ENCODE results near the gene ARHGAP15. TPM values are rescaled to one million over a fixed set of nuclear protein-coding genes. Genes with fewer than 3 reads are reported as not detected.

The ARHGAP15 gene
- polyA plus RNA-seq, 3 donors = 0.54 to 8.7 (median 5.6) TPM

DNA sequence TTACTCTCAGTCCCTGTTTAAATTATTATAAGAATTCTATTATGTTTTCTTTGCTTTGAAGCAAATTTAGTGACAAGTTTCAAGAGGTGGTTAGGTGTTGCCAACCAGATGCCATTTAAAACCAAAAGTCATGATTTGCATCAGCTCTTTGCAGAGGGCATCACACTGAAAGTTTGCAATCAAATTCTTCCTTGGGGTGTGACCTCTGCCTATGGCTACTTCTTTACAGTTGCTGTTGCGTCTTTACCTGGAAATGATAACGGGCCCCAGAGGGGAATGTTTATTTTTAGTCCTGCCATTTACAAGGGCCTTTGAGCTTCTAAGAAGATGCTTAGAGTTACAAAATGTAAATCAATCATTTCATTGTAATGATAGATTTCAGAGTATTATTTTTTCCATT lies 561.0 kb downstream of the ARHGAP15 start:
- H3K27ac ChIP-seq (ENCODE audit: low read depth, low read length) = no peak overlapping the region
- 80 to 88% (median 82%) methylated on average over 2 of the region's 2 CpGs for WGBS, 3 donors

DNA sequence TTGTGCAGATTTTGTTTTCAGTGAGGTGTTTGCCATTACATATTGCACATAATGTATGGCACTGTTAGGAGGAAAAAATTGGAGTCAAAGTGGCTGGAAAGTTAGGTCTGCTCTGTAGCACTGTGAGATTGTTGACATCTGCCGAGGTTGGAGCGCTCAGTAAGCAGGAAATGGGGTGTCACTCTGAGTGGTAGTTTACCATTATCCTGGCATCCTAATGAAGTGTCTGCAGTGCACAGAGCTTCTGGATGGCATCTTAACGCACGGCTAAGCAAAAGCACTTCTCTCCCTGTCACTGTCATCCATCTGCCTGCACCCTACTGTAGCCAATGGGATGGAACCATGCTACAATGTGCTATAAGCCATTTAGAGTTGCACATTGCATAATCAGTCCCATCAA lies 561.9 kb downstream of the ARHGAP15 start:
- no peak overlapping the region for H3K27ac ChIP-seq (ENCODE audit: low read depth, low read length)
- WGBS, 3 donors = 88 to 89% (median 88%) methylated on average over 4 of the region's 4 CpGs

DNA sequence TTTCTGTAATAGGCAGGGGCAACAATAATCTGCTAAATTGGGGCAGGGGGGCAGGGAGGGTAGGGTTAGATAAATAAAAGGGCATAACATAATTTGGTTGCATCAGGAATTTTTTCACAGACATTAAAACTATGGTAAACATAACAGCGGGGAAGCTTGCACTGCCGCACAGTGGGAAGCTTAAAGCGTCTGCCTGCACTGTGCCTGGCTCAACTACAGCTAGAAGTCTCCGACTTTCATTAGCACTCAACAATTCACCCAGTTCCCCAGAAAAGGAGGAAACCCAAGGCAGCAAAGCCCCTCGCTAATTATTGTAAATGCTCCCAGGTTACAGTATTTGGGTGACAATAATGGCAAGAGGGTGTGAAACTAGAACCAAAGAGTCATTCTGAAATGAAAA lies 562.9 kb downstream of the ARHGAP15 start:
- H3K27ac ChIP-seq (ENCODE audit: low read depth, low read length) = no peak overlapping the region
- WGBS, 3 donors = 77 to 92% (median 81%) methylated on average over 5 of the region's 5 CpGs

DNA sequence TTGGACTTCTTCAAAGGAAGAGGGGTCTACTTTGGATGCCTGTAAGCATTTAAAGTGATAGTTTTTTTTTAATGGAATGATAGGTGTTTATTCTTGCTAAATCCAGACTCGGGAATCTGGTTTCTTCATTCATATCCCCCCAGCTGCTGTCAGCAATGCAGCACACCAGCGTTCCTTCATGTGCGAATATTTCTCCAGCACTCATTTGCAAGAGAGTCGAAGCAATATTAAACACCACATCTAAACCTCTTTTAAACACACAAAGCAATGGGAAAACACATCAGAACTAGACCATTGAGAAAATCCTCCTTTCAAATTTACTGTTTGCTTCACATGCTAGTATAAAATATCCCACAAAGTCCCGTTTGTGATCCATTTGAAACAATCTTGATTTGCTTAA lies 563.7 kb downstream of the ARHGAP15 start:
- no peak overlapping the region for H3K27ac ChIP-seq (ENCODE audit: low read depth, low read length)
- WGBS, 3 donors = 48 to 81% (median 60%) methylated on average over 5 of the region's 5 CpGs

DNA sequence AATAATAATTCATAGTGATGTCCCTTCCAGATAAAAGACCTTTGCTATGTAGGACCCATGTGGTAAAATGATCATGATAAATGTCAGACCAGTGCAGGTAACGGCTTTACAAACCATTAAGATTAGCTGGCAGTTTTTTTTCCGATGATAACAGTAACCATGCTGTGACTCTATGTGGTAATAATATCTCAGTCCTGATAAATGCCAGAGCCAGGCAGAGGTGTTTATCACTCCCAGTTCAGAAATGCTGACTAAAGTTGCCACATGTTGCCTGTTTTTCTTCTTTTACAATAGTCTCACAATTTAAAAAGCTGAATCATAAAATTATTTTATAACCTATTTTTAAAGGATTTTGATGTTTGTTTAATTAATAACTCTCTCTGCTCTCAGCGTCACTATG lies 565.1 kb downstream of the ARHGAP15 start:
- 51 to 84% (median 78%) methylated on average over 3 of the region's 3 CpGs for WGBS, 3 donors
- H3K27ac ChIP-seq (ENCODE audit: low read depth, low read length) = no peak overlapping the region

DNA sequence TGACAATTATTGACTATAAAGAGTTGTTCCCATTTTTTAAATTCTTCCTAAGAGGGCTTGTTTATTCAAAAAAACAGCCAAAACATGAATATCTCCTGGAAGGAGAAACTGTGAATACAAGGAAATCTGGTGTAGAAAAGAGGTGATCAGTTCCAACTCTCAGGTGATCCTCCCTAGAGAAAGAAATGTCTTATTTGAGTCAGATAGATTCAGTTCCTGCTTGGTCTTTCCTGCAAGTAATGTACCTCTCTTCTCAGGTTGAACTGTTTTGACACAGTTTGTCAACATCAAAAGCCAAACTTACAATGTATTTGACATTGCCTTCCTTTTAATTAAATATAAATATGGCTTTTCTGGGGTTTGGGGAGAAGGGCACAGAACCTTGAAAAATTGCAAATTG lies 567.4 kb downstream of the ARHGAP15 start:
- no peak overlapping the region for H3K27ac ChIP-seq (ENCODE audit: low read depth, low read length)

DNA sequence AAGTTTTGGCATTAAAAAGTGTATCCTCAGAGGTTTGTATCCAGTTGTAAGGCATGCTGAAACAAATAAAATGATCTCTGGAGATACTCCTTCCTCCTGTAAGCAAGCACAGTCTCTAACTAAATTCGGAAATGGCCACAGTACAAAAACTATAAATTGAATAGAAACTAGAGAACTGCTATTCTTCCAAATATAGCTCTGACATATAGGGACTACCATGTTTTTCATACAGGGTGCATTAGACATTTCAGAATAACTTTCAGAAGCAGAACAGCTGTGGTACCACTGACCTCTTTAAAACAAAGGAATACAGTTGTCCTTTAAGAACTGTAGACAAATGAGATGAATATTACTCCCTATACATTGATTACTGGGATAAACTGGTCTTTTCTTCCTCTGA lies 568.5 kb downstream of the ARHGAP15 start:
- no peak overlapping the region for H3K27ac ChIP-seq (ENCODE audit: low read depth, low read length)
- 86 to 90% (median 86%) methylated on average over 1 of the region's 1 CpG for whole genome bisulfite sequencing, 3 donors

DNA sequence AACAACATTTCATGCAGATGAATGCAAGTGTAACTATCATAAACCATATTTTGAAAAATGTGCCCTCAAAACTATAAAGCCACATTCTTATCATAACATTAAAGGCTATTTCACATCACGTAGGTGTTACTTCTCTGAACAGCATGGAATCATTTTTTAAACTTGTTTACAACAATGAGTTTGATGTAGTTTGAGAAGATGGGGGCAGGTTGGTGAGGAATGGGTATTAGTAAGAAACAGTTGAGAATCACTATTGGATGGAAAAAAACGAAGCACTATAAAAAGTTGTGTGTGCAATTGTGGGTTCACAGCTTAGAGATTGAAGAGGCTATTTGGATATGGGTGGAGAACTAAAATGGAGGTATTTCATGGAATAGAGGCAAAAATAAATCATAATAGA lies 569.1 kb downstream of the ARHGAP15 start:
- H3K27ac ChIP-seq (ENCODE audit: low read depth, low read length) = no peak overlapping the region
- 76 to 88% (median 82%) methylated on average over 2 of the region's 2 CpGs for WGBS, 3 donors

DNA sequence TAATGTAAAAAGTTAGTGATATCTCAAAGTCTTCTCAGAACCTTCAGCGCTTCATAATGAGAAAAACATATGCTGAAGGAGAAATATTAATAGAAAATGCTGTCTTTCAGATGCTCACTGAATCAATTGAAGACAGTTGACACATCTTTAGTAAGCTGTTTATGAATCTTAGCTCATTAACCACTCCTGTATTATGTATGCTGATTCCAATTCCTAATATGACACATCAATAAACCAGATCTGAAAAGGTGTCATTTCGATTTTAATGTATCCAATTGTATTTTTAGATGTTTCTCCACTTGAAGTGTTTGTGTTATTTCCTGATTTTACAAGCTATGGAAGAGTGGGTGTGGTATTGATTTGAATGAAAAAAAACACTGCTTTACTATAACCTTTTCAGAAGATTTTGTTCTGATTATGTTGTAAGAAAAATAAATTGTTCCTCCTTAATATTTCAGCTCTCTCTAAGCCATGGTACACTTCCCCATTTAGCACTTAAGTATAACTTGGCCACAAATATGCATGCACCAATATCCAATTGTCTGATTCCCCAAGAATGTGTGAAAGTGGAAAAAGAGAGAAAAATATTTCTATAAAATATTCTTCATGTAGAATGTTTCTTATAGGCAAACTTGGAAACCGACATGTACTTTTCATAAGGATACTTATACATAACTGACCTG lies 569.8 kb downstream of the ARHGAP15 start:
- WGBS, 3 donors = 81 to 87% (median 82%) methylated on average over 3 of the region's 3 CpGs
- no peak overlapping the region for H3K27ac ChIP-seq (ENCODE audit: low read depth, low read length)

DNA sequence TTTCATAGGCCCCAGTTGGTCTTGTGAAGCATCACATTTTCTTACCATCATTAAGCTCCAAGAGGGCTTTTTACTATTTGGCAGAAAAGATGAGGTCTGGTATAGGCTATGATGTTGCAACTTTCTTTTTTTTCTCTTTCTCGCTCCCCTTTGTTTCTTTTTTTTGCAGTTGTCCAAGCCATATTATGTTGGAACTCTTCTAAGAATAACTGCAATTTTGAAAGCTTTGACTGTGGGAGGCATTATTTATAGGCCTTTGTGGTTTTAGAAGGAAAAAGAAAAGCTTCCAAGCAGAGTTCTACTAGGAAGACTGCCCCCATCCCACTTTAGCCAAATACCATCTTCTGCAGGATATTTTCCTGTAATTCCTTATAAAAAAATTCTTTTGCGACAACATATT lies 571.6 kb downstream of the ARHGAP15 start:
- H3K27ac ChIP-seq (ENCODE audit: low read depth, low read length) = no peak overlapping the region
- 53 to 78% (median 73%) methylated on average over 2 of the region's 2 CpGs for WGBS, 3 donors

DNA sequence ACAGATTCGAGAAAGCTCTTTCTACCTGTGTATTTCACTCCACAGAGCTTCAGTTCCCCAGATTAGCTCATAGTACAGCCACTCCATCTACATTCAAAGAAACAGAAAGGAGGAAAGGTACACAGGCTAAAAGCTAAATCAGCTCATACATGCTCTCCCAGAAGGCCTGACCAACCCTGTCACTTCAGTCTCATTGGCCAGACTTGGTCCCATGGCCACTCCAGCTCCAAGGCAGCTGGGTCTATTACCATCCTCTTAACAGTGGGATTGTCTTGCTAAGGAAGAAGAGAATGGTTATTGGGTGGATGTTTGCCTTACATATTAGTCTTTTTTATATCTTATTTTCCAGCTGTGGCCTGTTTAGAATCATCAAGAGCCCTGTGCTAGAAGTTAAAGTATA lies 572.6 kb downstream of the ARHGAP15 start:
- no peak overlapping the region for H3K27ac ChIP-seq (ENCODE audit: low read depth, low read length)

DNA sequence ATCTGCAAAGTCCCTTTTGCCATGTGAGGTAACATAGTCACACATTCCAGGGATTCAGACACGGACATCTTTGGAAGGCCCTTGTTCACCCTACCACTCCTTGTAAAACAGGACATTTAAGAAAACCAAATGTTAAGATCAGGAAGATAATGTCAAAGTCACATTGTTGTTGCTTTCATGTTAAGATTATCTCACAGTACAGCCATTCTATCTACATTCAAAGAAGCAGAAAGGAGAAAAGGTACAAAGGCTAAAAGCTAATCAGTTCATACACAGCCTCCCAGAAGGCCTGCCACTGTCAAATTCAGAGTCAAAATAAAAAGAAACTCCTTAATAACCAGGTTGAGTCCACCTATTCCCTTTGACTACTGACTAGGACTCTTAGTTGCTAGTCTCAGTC lies 573.7 kb downstream of the ARHGAP15 start:
- H3K27ac ChIP-seq (ENCODE audit: low read depth, low read length) = no peak overlapping the region
- WGBS, 3 donors = 89 to 94% (median 93%) methylated on average over 1 of the region's 1 CpG

More for the DNA sequence above, 572.6 kb downstream of the ARHGAP15 start:
- 87 to 94% (median 90%) methylated on average over 1 of the region's 1 CpG for WGBS, 3 donors

DNA sequence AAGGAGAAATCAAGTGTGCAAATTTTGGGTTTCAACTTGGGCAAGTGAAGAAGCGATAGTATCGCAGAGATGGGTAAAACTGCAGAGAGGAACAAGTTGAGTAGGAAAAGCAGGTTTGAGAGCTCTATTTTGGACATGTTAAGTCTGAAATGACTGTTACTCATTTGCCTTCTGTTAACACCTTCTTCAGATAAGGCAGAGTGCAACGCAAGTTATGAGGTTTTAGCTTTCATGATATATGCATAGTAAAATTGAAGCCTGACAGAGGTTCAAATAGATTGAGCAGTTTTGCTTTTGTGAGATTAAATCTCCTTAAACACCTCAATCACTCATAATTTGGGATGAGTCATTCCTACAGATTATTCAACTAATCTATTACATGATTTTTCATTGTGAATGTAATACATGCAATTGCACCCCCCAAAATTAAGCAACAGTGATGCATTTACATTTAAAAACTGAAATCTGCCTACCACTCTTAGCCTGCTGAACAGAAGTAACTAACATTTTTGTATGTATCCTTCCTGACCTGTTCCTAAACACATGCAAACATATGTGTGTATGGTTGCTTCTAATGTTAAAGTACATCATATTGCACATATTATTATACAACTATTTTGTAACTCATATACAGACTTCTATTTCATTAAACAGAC lies 575.4 kb downstream of the ARHGAP15 start:
- no peak overlapping the region for H3K27ac ChIP-seq (ENCODE audit: low read depth, low read length)
- 91 to 94% (median 93%) methylated on average over 3 of the region's 3 CpGs for WGBS, 3 donors

DNA sequence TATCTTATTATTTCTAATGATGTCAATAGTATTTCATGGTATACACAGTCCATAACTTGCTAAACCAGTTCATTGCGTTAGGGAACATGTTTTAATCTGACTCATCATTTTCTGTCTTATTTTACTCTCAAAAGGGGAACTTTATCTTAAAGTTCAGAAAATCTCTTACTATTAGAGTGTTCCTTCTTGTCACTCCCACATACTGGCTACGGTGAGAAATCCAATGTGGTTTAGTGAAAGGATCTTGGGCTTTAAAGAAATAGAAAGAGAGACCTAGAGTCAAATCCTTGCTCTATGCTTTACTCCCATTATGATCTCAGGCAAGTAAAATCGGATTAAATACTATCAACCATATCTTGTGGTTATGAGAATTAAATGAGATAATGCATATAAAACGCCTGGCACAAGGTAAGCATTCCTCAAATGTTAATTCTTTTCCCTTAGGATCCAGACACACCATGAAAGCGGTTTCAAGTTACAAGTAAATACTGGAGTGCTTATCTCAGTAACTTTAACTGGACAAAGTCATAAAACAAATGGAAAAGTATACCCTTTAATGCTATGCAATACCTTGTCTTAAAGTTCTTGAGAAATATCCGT lies 576.0 kb downstream of the ARHGAP15 start:
- no peak overlapping the region for H3K27ac ChIP-seq (ENCODE audit: low read depth, low read length)

DNA sequence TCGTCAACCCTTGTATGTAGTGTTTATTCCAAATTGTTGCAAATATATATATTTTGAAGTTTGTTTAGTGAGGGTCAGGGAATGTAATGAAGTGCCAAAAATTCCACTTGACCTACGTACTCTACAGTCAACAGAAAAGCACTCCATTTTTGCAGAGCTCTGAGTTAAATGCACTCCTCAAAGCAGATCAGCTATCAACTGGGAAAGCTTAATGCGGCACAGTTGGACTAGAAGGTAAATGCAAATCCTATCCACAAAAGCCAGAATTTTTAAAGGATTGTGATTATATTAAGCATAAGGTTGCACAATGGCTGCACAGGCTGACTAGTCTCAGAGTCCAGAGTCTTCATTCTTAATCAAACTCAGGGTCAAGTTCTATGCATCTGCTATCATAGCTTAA lies 577.1 kb downstream of the ARHGAP15 start:
- WGBS, 3 donors = 92 to 95% (median 94%) methylated on average over 3 of the region's 3 CpGs
- H3K27ac ChIP-seq (ENCODE audit: low read depth, low read length) = no peak overlapping the region

More for the DNA sequence above, 576.0 kb downstream of the ARHGAP15 start:
- 42 to 54% (median 47%) methylated on average over 6 of the region's 6 CpGs for WGBS, 3 donors

DNA sequence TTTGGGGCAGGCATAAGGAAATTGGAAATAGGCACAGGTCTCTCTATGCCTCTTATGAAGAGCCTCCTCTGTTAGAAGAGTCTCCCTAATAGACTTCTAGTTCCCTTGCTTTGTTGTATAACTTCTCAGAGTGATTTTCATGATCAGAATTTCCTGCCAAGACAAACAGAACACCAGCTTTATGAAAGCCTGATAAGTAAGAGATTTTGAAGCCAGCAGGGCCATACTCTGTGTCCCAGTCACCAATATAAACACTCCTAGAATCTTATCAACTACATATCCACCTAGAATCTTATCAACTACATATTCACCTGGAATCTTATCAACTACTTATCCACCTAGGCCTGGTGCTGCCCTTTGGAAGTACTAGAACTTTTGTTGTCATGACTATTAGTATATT lies 579.5 kb downstream of the ARHGAP15 start:
- no peak overlapping the region for H3K27ac ChIP-seq (ENCODE audit: low read depth, low read length)

DNA sequence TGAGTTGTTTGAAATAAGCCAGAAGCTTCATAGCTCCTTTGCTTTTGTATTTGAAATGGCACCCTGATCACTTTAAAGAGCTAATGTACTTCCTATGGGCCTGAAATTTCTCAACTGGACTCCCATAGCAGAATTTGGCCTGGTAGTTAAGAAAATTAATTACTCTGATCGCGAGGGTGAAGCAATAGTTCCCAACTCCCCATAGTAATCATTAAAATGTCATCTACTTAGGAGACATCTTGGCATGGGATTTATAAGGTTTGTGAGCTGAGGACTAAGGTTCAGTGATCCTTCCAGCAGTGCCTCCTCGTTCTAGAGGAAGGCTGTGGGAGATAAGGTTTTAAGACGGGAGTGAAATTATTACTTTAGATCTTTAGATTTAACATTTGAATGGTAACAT lies 581.0 kb downstream of the ARHGAP15 start:
- WGBS, 3 donors = 69 to 96% (median 78%) methylated on average over 4 of the region's 4 CpGs
- no peak overlapping the region for H3K27ac ChIP-seq (ENCODE audit: low read depth, low read length)

DNA sequence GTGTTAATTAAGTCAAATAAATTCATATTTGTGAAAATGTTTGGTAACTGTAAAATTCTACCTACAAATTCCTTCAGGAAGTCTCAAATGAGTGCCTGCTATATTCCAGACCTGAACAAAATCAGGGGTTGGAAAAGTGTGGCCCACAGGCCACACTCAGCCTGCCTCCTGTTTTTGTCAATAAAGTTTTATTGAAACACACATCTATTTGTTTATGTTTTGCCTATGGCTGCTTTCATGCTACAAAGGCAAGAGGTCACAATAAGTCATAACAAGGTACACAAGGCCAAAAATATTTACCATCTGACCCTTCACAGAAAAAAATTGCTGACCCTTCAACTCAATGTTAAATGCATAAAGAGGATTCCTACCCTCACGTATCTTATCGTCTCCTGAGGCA lies 581.7 kb downstream of the ARHGAP15 start:
- WGBS, 3 donors = 87 to 96% (median 94%) methylated on average over 2 of the region's 2 CpGs
- H3K27ac ChIP-seq (ENCODE audit: low read depth, low read length) = no peak overlapping the region

DNA sequence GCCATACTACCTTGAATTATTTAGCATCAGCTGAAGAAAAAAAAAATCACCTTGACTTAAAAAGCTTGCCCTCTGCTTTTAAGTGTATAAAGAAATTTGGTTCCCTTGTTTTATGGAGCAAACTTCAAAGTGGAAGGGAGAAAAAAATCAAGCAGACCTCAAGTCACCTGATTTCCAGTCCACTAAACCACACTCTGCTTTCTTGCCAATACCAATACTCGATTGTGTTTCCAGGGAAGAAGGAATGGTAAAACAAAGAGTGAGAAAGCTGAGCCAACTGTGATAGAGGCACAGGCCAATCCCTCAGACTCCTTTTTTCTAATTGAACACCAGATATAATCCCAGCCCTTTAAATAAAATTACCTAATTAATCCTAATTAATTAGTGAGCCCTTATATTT lies 587.3 kb downstream of the ARHGAP15 start:
- H3K27ac ChIP-seq (ENCODE audit: low read depth, low read length) = no peak overlapping the region
- WGBS, 3 donors = 17 to 30% (median 29%) methylated on average over 1 of the region's 1 CpG

DNA sequence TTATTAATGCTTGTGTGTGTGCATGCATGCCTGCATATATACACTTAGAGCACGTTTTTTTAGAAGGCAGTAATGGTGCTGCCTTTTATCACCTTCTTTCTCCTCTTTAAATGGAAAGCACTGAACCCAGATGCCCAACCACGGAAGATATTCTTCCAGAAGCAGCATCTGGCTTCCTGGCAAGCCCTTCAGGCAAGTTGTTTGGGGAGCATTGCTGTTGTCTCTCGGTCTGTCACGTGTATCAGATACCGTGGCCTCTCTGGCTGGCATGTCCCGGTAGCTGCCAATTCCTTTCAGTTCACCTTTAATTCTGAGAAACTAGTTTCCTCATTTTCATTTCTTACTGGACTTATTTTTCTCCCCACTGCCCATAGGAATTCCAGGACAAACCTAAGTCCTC lies 587.8 kb downstream of the ARHGAP15 start:
- H3K27ac ChIP-seq (ENCODE audit: low read depth, low read length) = no peak overlapping the region
- WGBS, 3 donors = 34 to 58% (median 49%) methylated on average over 6 of the region's 6 CpGs

All from adipose tissue (tissue), 3 donors.